Neural cell (in vitro differentiated cells): Measurements from ENCODE around the gene DDTL. TPM values are rescaled to one million over a fixed set of nuclear protein-coding genes. Genes with fewer than 3 reads are reported as not detected.

Source experiments
- H2AFZ ChIP-seq: fragments of 200-600, 300-800 bp; sonication (generic), shearing (Covaris generic); 2 replicates; pipeline ENCODE4 v1.6.0; 2014; ENCODE audit warnings: low read depth, mild to moderate bottlenecking, antibody characterized with exemption, low read length, moderate library complexity
- H3F3A ChIP-seq: fragments of 200-600 bp; shearing (Covaris generic); 2 replicates; pipeline ENCODE4 v1.6.1; 2016; ENCODE audit warnings: mild to moderate bottlenecking, moderate library complexity, mixed read lengths, antibody characterized with exemption, low read length; ENCODE audit not compliant: insufficient read depth, poor library complexity, severe bottlenecking
- H3K27ac ChIP-seq: fragments of 200-600, 300-800 bp; sonication (generic), shearing (Covaris generic); 2 replicates; pipeline ENCODE4 v1.5.1; 2014; ENCODE audit warnings: mild to moderate bottlenecking, low read length, moderate library complexity
- H3K27me3 ChIP-seq: fragments of 300-800, 200-600 bp; sonication (generic), shearing (Covaris generic); 2 replicates; pipeline ENCODE4 v1.6.0; 2014; ENCODE audit warnings: mild to moderate bottlenecking, low read depth, low read length, moderate library complexity; ENCODE audit not compliant: insufficient read depth
- H3K36me3 ChIP-seq: fragments of 300-800, 200-600 bp; sonication (generic), shearing (Covaris generic); 2 replicates; pipeline ENCODE4 v1.5.1; 2014; ENCODE audit warnings: mild to moderate bottlenecking, antibody characterized with exemption, low read length, moderate library complexity; ENCODE audit not compliant: insufficient read depth
- H3K4me2 ChIP-seq: fragments of 300-800, 200-600 bp; sonication (generic), shearing (Covaris generic); 2 replicates; pipeline ENCODE4 v1.6.0; 2014; ENCODE audit warnings: mild to moderate bottlenecking, low read length
- H3K4me3 ChIP-seq: fragments of 300-800, 200-600 bp; sonication (generic), shearing (Covaris generic); 2 replicates; pipeline ENCODE4 v1.5.1; 2014; ENCODE audit warnings: mild to moderate bottlenecking, low read length, moderate library complexity
- H3K79me2 ChIP-seq: fragments of 200-600 bp; shearing (Covaris generic); replicated peaks from 2 replicates; pipeline ENCODE4 v1.6.0; 2014; ENCODE audit warnings: mild to moderate bottlenecking, low read length, moderate library complexity; ENCODE audit not compliant: insufficient read depth
- H3K9ac ChIP-seq: fragments of 300-800, 200-600 bp; sonication (generic), shearing (Covaris generic); 2 replicates; pipeline ENCODE4 v1.6.1; 2016; ENCODE audit warnings: mild to moderate bottlenecking, low read length, mixed read lengths
- H3K9me2 ChIP-seq: fragments of 200-600 bp; shearing (Covaris generic); 2 replicates; pipeline ENCODE4 v1.6.1; 2016; ENCODE audit warnings: mild to moderate bottlenecking, low read length, mixed read lengths; ENCODE audit not compliant: insufficient read depth
- H3K9me3 ChIP-seq: fragments of 200-600, 300-800 bp; sonication (generic), shearing (Covaris generic); 2 replicates; pipeline ENCODE4 v1.6.1; 2016; ENCODE audit warnings: mild to moderate bottlenecking, mixed run types, low read length, moderate library complexity, mixed read lengths
- H4K20me1 ChIP-seq: fragments of 200-600 bp; shearing (Covaris generic); 2 replicates; pipeline ENCODE4 v1.6.1; 2016; ENCODE audit warnings: mild to moderate bottlenecking, mixed run types; ENCODE audit not compliant: insufficient read depth
- EP300 ChIP-seq: fragments of 450-650 bp; conservative IDR thresholded peaks from 2 replicates; pipeline ENCODE4 v1.6.1; 2014; ENCODE audit warnings: antibody characterized with exemption, mild to moderate bottlenecking, moderate library complexity; ENCODE audit not compliant: poor library complexity, severe bottlenecking
- EZH2 ChIP-seq: fragments of 200-600, 300-800 bp; shearing (Covaris generic), sonication (generic); IDR thresholded peaks from 2 replicates; pipeline ENCODE4 v1.6.1; 2014; ENCODE audit warnings: antibody characterized with exemption, low read length, borderline replicate concordance, mild to moderate bottlenecking; ENCODE audit not compliant: insufficient read depth, poor library complexity, severe bottlenecking
- MXI1 ChIP-seq: fragments of 450-650 bp; conservative IDR thresholded peaks from 2 replicates; pipeline ENCODE4 v1.6.1; 2014; ENCODE audit warnings: antibody characterized with exemption, mild to moderate bottlenecking; ENCODE audit not compliant: poor library complexity, severe bottlenecking
- POLR2AphosphoS5 ChIP-seq: IDR thresholded peaks from 2 replicates; pipeline ENCODE4 v1.6.1; 2012
- RAD21 ChIP-seq: fragments of 450-650 bp; conservative IDR thresholded peaks from 2 replicates; pipeline ENCODE4 v1.6.1; 2014; ENCODE audit warnings: antibody characterized with exemption, mild to moderate bottlenecking, moderate library complexity
- SMC3 ChIP-seq: fragments of 450-650 bp; conservative IDR thresholded peaks from 2 replicates; pipeline ENCODE4 v1.6.1; 2014; ENCODE audit warnings: antibody characterized with exemption, mild to moderate bottlenecking, moderate library complexity; ENCODE audit not compliant: poor library complexity
- TAF1 ChIP-seq: IDR thresholded peaks from 2 replicates; pipeline ENCODE4 v1.6.1; 2012; ENCODE audit warnings: low read depth
- polyA plus RNA-seq: library from polyadenylated mRNA; depleted of rRNA; stranded (reverse); fragments of >200 nt; gene quantifications from 2 replicates; pipeline ENCODE4 v1.2.3, GENCODE V29; 2014
- TF ChIP-seq, protein P1 (sequence below): IDR thresholded peaks from 2 replicates; pipeline ENCODE4 v1.6.1; 2012; ENCODE audit warnings: borderline replicate concordance
- TF ChIP-seq, protein P2 (sequence below): fragments of 450-650 bp; IDR thresholded peaks from 2 replicates; pipeline ENCODE4 v1.5.1; 2014; ENCODE audit warnings: antibody characterized with exemption, mild to moderate bottlenecking, moderate library complexity; ENCODE audit not compliant: poor library complexity, severe bottlenecking

The DDTL gene
- polyA plus RNA-seq, 1 donor from 2014 or later = 0.31 TPM

DNA sequence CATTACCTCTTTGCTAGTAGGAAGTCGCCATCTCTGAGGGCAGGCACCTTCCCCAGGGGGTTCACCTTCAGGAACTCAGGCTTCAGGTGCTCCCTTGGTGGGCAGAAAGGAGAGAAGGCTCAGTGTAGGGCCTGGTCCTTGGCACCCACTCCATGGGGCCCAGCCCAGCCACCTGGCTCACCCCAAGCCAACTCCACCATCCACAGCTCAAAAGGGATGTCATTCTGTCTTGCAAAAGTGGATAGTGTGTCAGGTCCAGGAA lies 41.3 kb downstream of the DDTL start:
- no peaks in the 10 kb centered on the region for H3K36me3 ChIP-seq
- no peak overlapping the region for H3K27ac ChIP-seq
- H3K9ac ChIP-seq = no peak overlapping the region
- TF ChIP-seq TAF1 (no peak), EZH2 (no peak), POLR2AphosphoS5 (no peak), EP300 (no peak), MXI1 (no peak), SMC3 (no peak), RAD21 (no peak)
- TF ChIP-seq, protein P1, sequence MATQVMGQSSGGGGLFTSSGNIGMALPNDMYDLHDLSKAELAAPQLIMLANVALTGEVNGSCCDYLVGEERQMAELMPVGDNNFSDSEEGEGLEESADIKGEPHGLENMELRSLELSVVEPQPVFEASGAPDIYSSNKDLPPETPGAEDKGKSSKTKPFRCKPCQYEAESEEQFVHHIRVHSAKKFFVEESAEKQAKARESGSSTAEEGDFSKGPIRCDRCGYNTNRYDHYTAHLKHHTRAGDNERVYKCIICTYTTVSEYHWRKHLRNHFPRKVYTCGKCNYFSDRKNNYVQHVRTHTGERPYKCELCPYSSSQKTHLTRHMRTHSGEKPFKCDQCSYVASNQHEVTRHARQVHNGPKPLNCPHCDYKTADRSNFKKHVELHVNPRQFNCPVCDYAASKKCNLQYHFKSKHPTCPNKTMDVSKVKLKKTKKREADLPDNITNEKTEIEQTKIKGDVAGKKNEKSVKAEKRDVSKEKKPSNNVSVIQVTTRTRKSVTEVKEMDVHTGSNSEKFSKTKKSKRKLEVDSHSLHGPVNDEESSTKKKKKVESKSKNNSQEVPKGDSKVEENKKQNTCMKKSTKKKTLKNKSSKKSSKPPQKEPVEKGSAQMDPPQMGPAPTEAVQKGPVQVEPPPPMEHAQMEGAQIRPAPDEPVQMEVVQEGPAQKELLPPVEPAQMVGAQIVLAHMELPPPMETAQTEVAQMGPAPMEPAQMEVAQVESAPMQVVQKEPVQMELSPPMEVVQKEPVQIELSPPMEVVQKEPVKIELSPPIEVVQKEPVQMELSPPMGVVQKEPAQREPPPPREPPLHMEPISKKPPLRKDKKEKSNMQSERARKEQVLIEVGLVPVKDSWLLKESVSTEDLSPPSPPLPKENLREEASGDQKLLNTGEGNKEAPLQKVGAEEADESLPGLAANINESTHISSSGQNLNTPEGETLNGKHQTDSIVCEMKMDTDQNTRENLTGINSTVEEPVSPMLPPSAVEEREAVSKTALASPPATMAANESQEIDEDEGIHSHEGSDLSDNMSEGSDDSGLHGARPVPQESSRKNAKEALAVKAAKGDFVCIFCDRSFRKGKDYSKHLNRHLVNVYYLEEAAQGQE = no peak
- TF ChIP-seq, protein P2, sequence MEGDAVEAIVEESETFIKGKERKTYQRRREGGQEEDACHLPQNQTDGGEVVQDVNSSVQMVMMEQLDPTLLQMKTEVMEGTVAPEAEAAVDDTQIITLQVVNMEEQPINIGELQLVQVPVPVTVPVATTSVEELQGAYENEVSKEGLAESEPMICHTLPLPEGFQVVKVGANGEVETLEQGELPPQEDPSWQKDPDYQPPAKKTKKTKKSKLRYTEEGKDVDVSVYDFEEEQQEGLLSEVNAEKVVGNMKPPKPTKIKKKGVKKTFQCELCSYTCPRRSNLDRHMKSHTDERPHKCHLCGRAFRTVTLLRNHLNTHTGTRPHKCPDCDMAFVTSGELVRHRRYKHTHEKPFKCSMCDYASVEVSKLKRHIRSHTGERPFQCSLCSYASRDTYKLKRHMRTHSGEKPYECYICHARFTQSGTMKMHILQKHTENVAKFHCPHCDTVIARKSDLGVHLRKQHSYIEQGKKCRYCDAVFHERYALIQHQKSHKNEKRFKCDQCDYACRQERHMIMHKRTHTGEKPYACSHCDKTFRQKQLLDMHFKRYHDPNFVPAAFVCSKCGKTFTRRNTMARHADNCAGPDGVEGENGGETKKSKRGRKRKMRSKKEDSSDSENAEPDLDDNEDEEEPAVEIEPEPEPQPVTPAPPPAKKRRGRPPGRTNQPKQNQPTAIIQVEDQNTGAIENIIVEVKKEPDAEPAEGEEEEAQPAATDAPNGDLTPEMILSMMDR = no peak
- H3F3A ChIP-seq = no peaks in the 10 kb centered on the region
- no peaks in the 10 kb centered on the region for H4K20me1 ChIP-seq
- no peaks in the 10 kb centered on the region for H3K9me2 ChIP-seq
- H3K27me3 ChIP-seq = no peaks in the 10 kb centered on the region
- H3K4me3 ChIP-seq = no peak overlapping the region
- no peaks in the 10 kb centered on the region for H3K9me3 ChIP-seq
- H3K4me2 ChIP-seq = no peak overlapping the region
- peaks cover 16% of the 10 kb centered on the region for H3K79me2 ChIP-seq
- H2AFZ ChIP-seq = no peak overlapping the region

DNA sequence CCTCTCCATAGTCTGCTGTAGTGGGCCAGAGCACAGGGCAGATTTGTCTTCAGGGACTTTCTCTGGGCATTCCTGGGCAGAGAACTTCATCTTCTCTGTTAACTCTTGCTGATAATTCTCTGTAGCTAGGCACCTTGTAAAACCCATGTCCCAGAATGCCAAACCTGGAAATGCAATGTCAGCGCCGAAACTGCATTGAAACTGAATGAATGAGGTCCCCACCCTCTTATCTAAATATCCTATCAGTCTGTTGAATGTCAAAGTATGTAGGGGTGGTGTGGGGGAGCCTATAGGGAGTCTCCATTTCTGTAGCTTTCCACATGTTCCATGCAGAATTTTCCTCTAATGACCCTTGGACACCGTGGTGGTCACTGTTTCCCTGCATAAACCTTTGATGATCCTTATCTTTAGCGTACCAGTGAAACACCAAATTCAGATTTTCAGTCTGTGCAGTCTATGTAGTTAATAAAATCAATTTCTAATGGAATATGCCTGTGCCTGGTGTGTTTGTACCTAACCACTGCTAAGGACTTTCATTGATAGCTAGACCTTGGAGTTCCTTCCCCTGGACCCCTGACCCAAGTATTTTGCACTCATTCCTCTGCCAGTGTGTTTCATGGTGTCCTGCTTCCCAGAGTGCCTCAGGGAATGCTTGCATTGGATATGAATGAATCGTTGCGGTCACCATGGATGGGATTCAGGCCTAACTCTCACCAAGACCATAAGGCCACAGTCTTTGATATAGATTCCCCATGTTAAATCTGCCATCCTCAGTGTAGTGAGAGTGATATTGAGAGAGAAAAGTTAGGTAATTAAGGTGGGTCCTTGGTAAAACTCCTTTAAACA lies 41.9 kb downstream of the DDTL start:
- Histone ChIP-seq H3K27ac (no peak overlapping the region), H3K79me2 (peaks cover 22% of the 10 kb centered on the region), H3K9me2 (no peaks in the 10 kb centered on the region), H3K27me3 (no peaks in the 10 kb centered on the region), H4K20me1 (no peaks in the 10 kb centered on the region), H2AFZ (no peak overlapping the region), H3K9ac (no peak overlapping the region), H3K36me3 (no peaks in the 10 kb centered on the region), H3K4me3 (no peak overlapping the region), H3F3A (no peaks in the 10 kb centered on the region), H3K4me2 (no peak overlapping the region), H3K9me3 (no peaks in the 10 kb centered on the region)
- TF ChIP-seq MXI1 = no peak
- TF ChIP-seq SMC3 = no peak
- TF ChIP-seq TAF1 = no peak
- TF ChIP-seq RAD21 = no peak
- TF ChIP-seq EZH2 = no peak
- TF ChIP-seq, protein P1 = no peak
- no peak for TF ChIP-seq EP300
- TF ChIP-seq, protein P2 = no peak
- no peak for TF ChIP-seq POLR2AphosphoS5
